ENCODE measurements around the gene STX18.
A peak's percentile ranks its signal among the peaks of the same experiment; 100 is the strongest.
"Not testable (repeated sequence)": the region's sequence is repeated elsewhere in the genome, so short reads cannot be mapped to it uniquely, and the experiment has no call there.

Gene STX18

DNA sequence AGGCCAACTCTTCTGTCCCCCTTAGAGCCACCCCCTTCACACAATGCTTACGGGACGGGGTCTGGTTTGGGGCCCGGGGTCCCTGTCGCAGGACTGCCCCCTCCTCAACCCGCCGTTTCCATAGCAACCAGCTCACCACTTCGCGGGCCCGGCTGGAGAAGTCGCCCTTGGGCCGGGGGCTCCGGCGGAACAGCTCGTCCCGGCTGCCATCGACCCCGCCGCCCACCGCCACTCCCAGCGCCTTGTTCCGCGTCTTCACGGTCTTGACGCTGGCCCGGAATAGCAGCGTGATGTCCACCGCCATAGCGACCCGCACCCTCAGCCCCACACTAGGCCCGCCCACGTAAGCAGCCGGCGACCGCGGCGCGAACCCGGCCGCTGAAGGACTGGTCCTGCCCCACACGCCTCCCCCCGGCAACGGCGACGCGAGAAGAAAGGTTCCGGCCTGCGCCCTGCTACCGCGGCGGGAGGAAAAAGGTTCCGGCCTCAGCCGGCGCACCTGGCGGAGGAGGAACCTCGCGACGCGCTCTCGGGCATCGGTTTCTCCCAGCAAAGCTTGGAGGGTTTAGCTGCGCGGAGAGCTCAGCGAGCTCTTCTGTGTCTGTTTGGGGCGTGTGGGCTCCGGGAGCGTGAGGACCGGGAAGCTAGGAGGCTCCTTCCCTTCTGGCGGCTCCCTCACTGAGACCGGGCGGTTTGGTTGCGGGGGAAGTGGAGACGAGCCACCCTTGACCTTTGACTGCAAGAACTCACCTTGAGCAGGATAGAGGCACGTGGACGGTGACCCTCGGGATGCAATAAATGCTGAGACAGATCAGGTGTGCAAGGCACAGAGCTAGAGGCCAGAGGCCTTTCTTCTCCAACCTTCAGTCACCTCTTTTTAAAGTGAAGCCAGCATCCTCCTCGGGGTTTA lies at the start of gene STX18:
Gene STX18 (minus strand): TSS at position 388 of the 910 bp plus-strand sequence. CDS start 84 bp downstream, at position 304.
- peak; percentile 75 to 98 (median 82) for DNase-seq
- intact Hi-C loops (cut with DNase I): loop anchor here (5.0 kb wide), 1 partner anchor 295 kb away; the partner anchor contains the start of gene TMEM128

DNA sequence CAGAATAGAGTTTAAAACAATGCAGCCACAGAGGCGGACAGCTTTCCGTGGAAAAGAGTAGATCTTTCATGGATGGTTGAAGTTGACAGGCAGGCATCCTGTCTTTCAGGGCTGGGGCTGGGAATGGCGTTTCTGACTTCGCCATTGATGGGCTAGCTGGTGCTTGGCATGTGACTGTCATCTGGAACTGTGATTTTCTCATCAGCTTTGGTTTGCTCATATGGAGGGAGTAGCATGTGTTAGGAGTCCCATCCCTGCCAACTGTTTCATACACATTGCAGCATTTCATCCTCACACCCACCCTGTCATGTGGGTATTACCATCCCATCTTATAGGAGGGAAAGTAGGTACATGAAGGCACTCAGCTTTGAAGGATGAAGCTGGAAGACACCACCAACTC lies 49.2 kb upstream of the STX18 start:
- DNase-seq: no peak
- intact Hi-C loops (cut with DNase I): no loop called here

DNA sequence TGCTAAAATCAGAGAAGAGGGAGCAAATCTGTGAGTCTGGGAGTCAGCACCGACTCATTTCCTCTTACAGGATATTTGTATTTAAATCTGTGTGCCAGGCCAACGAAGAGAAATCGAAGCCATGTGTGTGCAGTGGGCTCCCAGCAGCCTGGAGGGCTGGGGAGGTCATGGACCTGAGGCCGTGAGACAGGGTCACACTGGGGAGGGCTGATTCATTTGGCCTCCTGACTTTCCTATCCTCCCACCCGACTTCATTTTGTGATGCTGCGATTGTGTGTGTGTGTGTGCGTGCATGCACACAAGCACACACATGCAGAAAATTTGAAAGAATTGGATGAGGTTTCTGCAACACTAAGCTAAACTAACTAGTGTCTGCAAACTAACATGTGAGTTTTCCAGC lies 48.7 kb upstream of the STX18 start:
- intact Hi-C loops (cut with DNase I): no loop called here
- DNase-seq: no peak

DNA sequence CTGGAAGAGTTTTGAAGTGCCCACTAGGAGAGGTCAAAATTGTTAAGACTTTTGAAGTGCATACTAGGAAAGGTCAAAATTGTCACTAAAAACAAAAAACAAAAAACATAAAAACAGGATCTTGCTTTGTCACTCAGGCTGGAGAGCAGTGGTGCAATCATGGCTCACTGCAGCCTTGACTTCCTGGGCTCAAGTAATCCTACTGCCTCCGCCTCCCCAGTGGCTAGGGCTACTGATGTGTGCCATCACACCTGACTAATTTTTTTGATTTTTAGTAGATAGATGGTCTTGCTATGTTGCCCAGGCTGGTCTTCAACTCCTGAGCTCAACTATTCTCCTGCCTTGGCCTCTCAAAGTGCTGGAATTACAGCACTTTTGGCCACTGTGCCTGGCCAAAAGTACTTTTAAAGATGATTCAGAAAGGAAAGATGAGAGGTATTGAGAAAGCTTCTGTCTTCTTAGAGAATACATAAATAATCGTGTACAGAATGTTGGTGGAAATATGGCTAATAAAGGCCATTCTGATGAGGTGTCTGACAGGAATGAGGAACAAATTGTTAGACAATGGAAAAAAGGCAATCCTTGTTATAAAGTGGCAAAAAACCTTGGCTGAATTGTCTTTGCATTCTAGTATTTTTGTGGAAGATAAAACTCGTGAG lies 43.3 kb upstream of the STX18 start:
- DNase-seq: no peak
- intact Hi-C loops (cut with DNase I): no loop called here

DNA sequence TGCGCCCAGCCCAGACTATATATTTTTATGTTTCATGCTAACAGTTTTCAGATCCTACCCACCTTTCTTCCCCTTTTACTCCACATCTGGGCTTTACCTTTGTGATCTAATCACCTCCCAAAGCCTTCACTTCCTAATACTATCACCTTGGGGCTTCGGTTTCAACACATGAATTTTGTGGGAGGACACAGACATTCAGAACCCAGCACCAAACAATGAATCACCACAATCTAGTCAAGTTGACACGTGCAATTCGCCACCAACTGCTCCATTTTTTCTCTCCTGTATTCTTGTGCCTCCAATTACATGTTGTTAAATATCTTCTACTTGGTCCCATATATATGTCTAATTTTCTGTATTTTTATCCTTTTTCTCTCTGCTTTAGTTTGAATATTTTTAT lies 41.8 kb upstream of the STX18 start:
- intact Hi-C loops (cut with DNase I): no loop called here
- DNase-seq: no peak

DNA sequence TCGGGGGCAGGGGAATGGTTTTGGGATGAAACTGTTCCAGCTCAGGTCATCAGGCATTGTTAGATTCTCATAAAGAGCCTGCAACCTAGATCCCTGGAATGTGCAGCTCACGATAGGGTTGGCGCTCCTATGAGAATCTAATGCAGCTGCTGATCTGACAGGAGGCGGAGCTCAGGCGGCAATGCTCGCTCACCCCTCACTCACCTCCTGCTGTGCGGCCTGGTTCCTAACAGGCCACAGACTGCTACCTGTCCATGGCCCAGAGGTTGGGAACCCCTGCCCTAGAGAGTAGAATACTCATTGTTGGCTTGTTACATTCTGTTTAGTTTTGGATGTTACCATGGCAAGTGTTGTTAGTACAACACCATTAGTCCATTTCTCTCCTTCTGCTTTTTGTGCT lies 40.8 kb upstream of the STX18 start:
- intact Hi-C loops (cut with DNase I): no loop called here
- no peak for DNase-seq

DNA sequence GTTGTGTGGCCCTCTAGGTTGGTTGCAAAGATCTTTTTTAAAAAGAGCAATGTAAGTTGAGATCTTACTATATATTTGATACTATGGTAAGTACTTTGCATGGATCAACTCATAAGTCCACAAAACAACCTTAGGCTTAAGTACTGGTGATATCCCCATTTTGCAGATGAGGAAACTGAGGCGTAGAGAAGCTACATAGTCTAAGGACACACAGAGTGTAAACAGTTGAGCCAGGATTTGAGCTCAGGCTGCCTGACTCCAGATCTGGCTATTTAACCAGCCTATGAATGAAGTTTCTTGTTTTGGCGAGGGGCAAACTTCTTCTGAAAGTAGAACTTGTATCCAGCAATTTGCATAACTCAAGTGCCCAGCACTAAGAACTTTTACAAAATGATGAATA lies 38.6 kb upstream of the STX18 start:
- intact Hi-C loops (cut with DNase I): no loop called here
- no peak for DNase-seq

DNA sequence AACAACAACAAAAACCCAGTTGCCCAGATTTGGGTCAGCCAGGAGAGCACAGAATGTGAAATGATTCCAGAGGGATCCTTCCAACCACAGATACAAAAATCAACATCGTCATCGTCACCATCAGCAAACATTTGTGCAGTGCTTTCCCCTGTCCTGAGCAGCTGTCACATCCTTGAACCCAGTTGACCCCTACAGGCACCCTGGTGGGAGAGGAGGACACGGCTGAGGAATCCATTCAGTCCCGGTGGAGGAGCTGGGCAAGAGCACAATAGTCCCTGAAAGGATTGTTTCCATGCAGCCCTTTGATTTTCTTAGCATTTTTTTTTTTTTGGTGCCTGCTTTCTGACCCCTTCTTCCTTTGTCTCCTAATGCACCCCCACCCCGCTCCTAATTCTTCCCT lies 37.1 kb upstream of the STX18 start:
- intact Hi-C loops (cut with DNase I): no loop called here
- no peak for DNase-seq

DNA sequence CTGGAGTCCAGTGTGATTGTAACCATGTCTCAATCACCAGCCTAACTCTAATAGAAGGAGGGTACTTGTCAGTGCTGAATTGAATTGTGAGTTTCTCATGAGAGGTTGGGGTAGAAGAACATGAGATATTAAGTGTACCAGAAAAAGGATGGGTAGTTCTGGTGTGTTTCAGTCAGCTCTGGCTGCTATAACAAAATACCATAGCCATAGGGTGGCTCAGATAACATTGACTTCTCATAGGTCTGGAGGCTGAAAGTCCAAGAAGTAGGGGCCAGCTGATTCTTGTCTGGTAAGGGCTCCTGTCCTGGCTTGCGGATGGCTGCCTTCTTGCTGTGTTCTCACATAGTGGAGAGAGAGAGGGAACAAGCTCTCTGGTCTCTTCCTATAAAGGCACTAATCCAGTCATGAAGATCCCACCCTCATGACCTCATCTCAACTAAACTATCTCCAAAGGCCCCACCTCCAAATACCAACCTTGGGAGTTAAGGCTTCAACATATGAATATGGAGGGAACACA lies 35.6 kb upstream of the STX18 start:
- intact Hi-C loops (cut with DNase I): no loop called here
- no peak for DNase-seq

DNA sequence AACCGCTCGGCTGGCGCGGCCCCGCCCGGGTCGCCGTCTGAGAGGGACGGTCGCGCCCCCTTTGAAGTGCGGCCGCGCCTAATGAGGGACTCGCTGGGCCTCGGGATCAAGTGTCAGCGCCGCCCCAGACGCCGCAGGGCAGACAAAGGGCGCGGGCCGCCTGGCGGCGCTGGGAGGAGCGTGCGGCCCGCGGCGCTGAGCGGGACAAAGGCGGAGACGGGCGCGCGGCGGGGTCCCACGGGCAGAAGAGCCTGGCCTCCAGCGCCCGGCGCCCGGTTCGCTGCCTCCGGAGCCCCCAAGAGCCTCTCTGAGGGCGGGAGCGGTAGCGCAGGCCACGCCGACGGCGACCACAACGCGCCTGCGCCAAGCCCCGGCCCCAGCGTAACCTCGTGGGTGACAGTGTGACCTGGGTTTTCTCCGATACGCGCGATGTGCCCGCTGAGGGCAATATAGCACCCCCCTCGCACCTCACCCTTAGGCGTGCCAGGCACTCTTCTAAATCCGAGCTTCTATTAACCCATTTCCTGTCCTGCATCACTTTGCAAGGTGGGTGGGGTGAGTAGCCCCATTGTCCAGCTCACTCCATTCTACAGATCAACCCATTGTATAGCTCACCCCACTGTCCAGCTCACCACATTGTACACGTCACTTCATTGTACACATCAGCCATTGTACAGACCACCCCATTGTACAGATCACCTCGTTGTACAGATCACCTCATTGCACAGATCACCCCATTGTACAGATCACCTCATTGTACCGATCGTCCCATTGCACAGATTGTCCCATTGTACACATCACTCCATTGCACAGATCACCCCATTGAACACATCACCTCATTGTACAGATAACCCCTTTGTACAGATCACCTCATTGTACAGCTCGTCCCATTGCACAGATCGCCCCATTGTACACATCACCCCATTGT lies 33.7 kb upstream of the STX18 start:
- intact Hi-C loops (cut with DNase I): no loop called here
- peak; percentile 19 to 90 (median 42) for DNase-seq

DNA sequence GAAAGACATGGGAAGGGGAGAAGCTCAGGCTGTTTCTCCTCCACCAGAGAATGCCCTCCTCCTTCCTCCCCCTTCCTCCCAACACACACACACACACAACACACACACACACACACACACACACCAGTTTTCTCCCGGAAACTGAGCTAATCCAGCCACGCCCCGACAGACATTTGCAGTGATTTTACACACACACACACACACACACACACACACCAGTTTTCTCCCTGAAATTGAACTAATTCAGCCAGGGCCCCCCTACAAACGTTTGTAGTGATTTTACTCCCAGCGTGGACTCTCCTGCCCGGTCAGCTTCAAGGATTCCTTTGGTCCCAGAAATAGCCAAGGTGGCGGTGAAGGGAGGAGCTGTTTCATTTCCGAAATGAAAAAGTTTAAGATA lies 32.9 kb upstream of the STX18 start:
- peak in 2 of 10 donors; percentile 12 to 24 for DNase-seq

DNA sequence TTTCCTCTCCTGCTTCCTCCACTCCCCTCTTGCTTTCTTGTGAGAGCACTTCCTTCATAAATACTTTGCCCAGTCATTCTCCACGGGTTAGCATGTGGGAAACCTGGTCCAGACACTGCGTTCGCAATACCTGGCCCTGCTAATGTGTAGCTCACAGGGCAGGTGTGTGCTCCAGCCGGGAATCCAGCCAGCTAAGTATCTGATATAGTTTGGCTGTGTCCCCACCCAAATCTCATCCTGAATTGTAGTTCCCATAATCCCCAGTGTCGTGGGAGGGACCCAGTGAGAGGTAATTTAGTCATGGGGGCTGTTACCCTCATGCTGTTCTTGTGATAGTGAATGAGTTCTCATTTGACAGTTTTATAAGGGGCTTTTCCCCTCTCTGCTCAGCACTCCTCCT lies 32.2 kb upstream of the STX18 start:
- intact Hi-C loops (cut with DNase I): no loop called here
- no peak for DNase-seq

More for the DNA sequence above, 32.9 kb upstream of the STX18 start:
- intact Hi-C loops (cut with DNase I): no loop called here

DNA sequence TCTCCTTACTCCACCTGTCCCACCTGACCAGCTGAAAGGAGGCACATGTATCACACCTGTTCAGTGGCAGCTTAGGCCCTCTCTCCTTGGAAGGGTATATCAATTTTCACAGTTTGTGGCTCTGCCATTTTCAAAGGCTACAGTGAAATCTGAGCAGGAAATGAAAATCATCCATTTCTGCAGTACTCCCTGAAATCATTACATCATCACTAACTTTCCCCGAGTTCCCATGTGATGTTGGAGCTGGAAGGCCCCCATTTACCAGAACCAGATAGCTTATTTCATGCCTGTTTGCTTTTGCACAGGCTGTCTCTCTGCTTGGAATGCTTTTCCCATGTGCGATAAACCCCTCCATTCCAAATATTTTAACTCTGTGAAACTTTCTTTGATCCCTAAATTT lies 31.0 kb upstream of the STX18 start:
- no peak for DNase-seq
- intact Hi-C loops (cut with DNase I): no loop called here

DNA sequence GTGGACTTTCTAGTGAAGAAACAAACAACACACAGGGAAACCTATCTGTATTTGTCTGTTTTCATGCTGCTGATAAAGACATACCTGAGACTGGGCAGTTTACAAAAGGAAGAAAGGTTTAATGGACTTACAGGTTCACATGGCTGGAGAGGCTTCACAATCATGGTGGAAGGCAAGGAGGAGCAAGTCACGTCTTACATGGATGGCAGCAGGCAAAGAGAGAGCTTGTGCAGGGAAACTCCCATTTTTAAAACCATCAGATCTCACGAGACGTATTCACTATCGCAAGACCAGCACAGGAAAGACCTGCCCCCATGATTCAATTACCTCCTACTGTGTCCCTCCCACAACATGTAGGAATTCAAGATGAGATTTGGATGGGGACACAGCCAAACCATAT lies 28.0 kb upstream of the STX18 start:
- intact Hi-C loops (cut with DNase I): not testable (repeated sequence)

DNA sequence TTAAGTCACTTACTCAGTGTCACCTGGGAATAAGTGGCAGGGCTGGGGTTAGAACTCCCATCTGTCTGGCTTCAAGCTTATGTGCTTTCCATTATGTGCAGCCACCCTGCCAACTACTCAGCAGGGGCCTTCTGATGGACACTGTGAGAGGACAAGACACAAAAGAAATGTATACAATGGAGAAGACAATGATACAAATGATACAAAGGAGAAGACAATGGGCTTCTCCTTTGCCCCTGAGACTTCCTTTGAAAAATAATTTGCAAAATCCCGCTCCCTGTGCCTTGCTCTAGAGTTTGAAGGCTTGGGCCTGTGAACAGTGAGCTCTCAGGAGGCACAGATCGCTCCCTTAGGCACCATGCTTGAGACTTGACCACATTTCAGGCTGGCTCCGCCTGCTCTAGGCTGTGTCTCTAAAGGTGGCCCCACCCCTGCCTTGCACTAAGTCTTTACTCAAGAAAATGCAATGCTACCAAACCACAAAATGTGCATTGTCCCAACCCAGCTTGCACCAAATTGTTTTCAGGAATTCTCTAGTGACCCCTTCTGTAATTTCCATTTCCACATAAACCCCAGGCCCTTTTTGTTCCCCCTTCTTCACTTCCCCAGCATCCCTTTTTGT lies 27.1 kb upstream of the STX18 start:
- no peak for DNase-seq
- intact Hi-C loops (cut with DNase I): no loop called here

More for the DNA sequence above, 28.0 kb upstream of the STX18 start:
- DNase-seq: not testable (repeated sequence)

DNA sequence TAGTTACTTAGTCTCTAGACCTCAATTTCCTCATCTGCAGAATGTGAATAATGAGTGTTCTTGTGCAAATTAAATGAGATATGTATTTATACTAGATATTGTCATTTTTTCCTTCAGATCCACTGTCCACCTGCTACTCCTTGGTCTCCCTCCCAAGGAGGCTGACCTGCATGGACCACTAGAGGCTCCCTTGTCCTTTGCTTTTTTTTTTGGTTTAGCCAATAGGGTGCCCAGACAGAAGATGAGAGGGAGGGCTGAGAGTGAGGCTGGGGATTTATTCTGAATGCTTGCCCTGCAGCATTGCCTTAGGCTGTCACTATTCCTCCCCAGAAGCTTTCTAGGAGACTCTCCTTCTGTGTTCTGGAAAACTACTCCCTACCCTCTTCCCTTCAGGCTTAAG lies 24.5 kb upstream of the STX18 start:
- DNase-seq; intact Hi-C loops (cut with DNase I): not testable (repeated sequence)

DNA sequence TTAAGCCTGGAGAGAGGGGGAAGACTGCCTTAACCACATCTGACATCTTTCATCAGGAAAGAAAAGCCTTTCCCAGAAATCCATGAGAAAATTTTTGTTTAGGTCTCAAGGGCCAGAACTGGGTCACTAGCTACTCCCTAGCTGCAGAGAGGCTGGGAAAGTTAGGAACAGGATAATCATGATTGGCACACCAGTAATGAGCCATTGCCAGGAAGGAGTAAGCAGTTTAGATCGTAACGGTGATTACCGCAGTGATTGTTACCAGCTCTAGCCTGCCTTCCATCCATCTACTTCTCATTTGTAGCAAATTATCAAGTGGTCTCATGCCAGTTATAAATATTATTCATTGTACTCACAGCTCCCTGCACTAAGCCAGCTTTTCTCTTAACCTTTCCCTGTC lies 22.7 kb upstream of the STX18 start:
- intact Hi-C loops (cut with DNase I): no loop called here
- DNase-seq: no peak

DNA sequence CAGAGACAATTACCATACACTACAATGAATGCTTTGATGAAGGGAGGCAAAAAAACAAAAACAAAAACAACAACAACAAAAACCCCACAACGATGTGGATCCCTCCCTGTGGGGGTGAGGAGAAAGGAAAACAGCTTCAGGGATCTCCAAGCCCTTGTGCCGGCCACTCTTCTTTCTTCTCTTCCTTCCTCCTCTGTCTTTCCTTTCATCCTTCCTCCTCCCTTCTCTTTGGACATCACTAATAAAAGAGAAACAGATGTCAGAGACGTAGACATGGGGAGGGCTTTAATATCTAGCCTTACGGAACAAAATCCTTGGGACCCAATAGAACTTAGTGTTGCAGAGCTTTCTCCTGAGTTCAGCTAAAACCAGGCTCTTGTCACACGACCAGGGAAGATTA lies 18.8 kb upstream of the STX18 start:
- DNase-seq: no peak

DNA sequence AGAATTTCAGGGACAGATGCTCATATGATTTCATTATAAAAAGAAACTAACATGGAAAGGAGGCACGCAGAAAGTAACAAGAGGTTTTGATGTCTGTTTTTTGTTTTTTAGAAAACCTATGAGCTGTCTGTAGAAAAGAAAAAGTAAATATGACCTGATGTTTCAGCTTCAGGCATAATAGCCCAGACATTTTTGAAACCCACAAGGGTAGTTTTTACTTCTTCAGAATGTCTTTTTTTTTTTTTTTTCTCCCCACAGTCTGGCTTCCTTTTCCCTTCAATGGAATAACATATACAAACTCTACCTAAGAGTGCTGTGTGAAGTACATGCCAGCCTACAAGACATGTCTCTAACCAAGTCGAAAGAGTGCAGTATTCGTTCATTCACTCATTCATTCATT lies 18.3 kb upstream of the STX18 start:
- DNase-seq: no peak
- intact Hi-C loops (cut with DNase I): no loop called here

More for the DNA sequence above, 18.8 kb upstream of the STX18 start:
- intact Hi-C loops (cut with DNase I): no loop called here

DNA sequence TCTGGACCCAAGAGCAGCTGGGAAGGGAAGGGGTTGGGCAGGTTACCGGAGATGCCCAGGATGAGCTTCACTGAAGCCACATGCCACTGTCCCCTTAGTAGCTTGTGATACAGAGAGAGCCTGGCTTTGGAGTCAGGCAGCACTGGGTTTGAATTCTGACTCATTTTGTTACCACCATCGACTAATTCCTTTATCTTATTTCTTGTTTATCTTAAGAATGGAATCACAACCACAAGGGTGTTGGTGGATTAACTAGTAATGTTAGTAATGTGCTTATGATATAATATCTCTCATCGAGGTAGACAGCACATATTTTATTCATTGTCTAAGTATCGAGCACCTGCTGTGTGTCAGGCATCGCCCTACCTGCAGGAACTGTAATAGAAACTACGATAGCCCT lies 17.7 kb upstream of the STX18 start:
- DNase-seq: no peak

More for the DNA sequence above, 17.7 kb upstream of the STX18 start:
- intact Hi-C loops (cut with DNase I): no loop called here

Data from posterior cingulate gyrus (tissue), 11 donors.